Right atrium auricular region (tissue), 2 donors: ENCODE data around the gene RAB24. TPM values are rescaled to one million over a fixed set of nuclear protein-coding genes. Genes with fewer than 3 reads are reported as not detected.
A peak's percentile ranks its signal among the peaks of the same experiment; 100 is the strongest.
"Not testable (repeated sequence)": the region's sequence is repeated elsewhere in the genome, so short reads cannot be mapped to it uniquely, and the experiment has no call there.

Source experiments
- DNase-seq: peaks from one replicate; pipeline ENCODE4 v3.0.0-alpha.2; 2019; ENCODE audit warnings: low spot score
- H3K27ac ChIP-seq, 2 donors: fragments of 200-600 bp; sonication (generic); 1 replicate in 1 of 2; 2 replicates in 1 of 2; pipeline ENCODE4 v1.5.1; 2016 to 2019
- H3K27me3 ChIP-seq, 2 donors: fragments of 200-600 bp; sonication (generic); one replicate each; pipeline versions ENCODE4 v1.5.1 to v1.6.0; 2017 to 2019
- H3K36me3 ChIP-seq: fragments of 200-600 bp; sonication (generic); one replicate; pipeline ENCODE4 v1.5.1; 2016
- H3K4me1 ChIP-seq, 2 donors: fragments of 200-600 bp; sonication (generic); one replicate each; pipeline versions ENCODE4 v1.5.1 to v1.6.0; 2017 to 2019
- H3K4me3 ChIP-seq, 2 donors: fragments of 200-600 bp; sonication (generic); 1 replicate in 1 of 2; 2 replicates in 1 of 2; pipeline ENCODE4 v1.5.1; 2017 to 2019; ENCODE audit warnings: mild to moderate bottlenecking in 1 of 2, moderate library complexity in 1 of 2
- H3K9me3 ChIP-seq, 2 donors: fragments of 200-600 bp; sonication (generic); one replicate each; pipeline ENCODE4 v1.5.1; 2019
- total RNA-seq, 2 donors: library from RNA; depleted of rRNA; stranded (reverse); fragments of >200 nt; gene quantifications; one replicate each; pipeline ENCODE4 v1.1.0, GENCODE V29; 2016
- TF ChIP-seq, protein P1 (sequence below), 2 donors: fragments of 200-600 bp; sonication (generic); IDR thresholded peaks; one replicate each; pipeline ENCODE4 v1.5.1; 2019; ENCODE audit warnings: antibody characterized with exemption in 2 of 2

RAB24 gene
- total RNA-seq, 2 donors from 2014 or later = 14.8 to 14.9 TPM

DNA sequence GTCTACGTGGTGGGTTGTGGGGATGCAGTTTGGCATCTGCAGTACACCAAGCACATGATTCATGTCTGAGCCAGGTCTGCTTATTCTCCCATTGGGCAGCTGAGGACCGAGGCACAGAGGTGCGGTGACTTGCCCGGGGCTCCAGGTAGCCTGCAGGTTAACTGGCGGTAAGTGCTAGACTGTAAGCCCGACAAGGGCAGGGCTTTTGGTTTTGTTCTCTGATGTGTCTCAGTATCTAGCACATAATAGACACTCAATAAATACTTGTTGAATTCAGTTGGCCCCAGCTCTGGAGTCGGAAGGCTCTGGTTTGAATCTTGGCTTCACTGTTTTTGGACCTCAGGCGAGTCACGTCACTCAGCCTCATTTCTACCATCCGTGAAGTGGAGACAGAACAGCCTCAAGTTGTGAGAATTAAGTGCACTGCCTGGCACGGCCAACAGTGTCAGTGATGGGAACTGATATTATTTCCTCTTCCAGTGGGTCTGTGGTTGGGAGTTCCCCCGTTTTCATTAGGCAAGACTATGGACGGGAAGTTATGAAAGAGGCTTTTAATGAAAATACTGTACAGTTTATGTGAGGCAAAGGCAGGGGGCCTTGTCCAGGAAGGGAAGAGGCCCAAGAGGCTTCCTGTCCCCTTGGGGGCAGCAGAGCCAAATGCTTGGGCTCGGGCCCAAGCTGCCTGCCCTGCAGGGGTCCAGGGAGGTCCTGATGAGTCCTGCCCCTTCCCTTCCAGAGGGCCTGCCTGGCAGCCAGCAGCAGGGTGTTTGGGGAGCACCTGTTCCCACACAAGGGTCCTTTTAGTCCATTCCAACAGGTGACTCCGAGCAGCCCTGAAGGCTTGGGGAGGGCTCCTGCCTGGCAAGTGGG, 3.4 kb upstream of the RAB24 start:
- no peaks in the 10 kb centered on the region for H3K27me3 ChIP-seq
- H3K4me1 ChIP-seq = peaks cover 0 to 44% of the 10 kb centered on the region in 2 donors
- no peak overlapping the region for H3K4me3 ChIP-seq
- H3K9me3 ChIP-seq = no peaks in the 10 kb centered on the region
- TF ChIP-seq, protein P1, sequence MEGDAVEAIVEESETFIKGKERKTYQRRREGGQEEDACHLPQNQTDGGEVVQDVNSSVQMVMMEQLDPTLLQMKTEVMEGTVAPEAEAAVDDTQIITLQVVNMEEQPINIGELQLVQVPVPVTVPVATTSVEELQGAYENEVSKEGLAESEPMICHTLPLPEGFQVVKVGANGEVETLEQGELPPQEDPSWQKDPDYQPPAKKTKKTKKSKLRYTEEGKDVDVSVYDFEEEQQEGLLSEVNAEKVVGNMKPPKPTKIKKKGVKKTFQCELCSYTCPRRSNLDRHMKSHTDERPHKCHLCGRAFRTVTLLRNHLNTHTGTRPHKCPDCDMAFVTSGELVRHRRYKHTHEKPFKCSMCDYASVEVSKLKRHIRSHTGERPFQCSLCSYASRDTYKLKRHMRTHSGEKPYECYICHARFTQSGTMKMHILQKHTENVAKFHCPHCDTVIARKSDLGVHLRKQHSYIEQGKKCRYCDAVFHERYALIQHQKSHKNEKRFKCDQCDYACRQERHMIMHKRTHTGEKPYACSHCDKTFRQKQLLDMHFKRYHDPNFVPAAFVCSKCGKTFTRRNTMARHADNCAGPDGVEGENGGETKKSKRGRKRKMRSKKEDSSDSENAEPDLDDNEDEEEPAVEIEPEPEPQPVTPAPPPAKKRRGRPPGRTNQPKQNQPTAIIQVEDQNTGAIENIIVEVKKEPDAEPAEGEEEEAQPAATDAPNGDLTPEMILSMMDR (IDR thresholded peaks at IDR 0.05) = no peak
- peaks cover 14% of the 10 kb centered on the region for H3K36me3 ChIP-seq
- H3K27ac ChIP-seq = no peak overlapping the region
- DNase-seq = peak; percentile 62

DNA sequence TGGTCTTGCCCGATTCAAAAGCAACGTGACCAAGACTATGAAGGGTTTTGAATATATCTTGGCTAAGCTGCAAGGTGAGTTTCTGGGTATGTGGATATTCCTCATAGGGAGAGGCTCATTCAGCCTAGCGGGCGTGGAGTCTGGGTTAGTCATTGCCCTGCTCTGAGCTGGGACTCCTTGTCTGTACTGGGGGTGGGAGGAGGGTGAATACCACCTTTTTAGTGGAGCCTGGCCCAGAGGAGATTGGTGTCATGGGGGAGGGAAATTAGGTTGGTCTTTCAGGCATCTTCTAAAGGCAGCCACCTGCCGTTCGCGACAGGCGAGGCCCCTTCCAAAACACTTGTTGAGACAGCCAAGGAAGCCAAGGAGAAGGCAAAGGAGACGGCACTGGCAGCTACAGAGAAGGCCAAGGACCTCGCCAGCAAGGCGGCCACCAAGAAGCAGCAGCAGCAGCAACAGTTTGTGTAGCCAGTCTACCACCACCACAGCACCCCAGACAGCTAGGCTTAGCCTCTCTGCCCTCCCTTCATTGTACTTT, 2.7 kb upstream of the RAB24 start:
- not testable (repeated sequence) for H3K9me3 ChIP-seq, H3K27ac ChIP-seq, H3K4me3 ChIP-seq, H3K27me3 ChIP-seq
- peak; percentile 36 for DNase-seq
- Histone ChIP-seq H3K36me3 (peaks cover 14% of the 10 kb centered on the region), H3K4me1 (peaks cover 0 to 44% of the 10 kb centered on the region in 2 donors)

DNA sequence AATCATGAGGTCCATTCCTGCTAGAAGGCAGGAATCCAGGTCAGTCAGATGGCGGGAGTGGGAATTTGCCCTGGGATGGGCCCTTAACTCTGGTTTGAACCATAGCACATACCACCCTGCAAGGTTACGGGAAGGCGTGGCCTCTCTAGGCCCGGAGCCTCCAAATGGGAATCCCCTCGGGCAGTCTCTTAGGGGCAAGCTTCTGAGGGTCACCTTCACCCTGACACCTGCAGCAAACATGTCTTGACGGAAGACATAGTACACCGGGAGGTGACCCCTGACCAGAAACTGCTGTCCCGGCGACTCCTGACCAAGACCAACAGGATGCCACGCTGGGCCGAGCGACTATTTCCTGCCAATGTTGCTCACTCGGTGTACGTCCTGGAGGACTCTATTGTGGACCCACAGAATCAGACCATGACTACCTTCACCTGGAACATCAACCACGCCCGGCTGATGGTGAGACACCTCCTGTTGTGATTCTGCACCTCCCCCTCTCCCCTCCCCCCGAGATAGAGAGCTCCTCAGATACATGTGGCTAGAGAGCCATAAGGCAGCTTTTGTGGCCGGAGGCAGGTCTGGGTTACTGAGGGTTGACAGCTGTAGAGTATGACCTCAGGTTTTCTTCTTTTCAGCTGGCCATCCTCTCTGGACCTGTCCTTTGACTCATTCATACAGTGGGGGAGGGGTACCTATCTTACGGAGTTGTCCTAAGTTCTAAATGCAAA, 1.0 kb upstream of the RAB24 start:
- Histone ChIP-seq H3K27ac (peak overlapping the region in 1 of 2 donors; percentile 85), H3K9me3 (no peaks in the 10 kb centered on the region), H3K27me3 (no peaks in the 10 kb centered on the region), H3K36me3 (peaks cover 14% of the 10 kb centered on the region), H3K4me3 (peak overlapping the region; percentile 90 to 96), H3K4me1 (peaks cover 0 to 51% of the 10 kb centered on the region in 2 donors)
- peak; percentile 50 for DNase-seq
- TF ChIP-seq, protein P1 (IDR thresholded peaks at IDR 0.05) = no peak

- peak overlapping the region; percentile 85 for H3K27ac ChIP-seq
- TF ChIP-seq, protein P1 (IDR thresholded peaks at IDR 0.05) = no peak
- H3K36me3 ChIP-seq = peaks cover 14% of the 10 kb centered on the region
- H3K9me3 ChIP-seq = no peaks in the 10 kb centered on the region
- no peaks in the 10 kb centered on the region for H3K27me3 ChIP-seq
- peak overlapping the region; percentile 90 to 96 for H3K4me3 ChIP-seq
- no peak for DNase-seq
- peaks cover 0 to 53% of the 10 kb centered on the region in 2 donors for H3K4me1 ChIP-seq
Observed at GRCh38 chr5:177303925-177304391, 439 bp upstream of the RAB24 start.

- Histone ChIP-seq H3K4me3 (peak overlapping the region; percentile 90 to 96), H3K9me3 (no peaks in the 10 kb centered on the region), H3K27me3 (no peaks in the 10 kb centered on the region), H3K27ac (peak overlapping the region; percentile 85), H3K4me1 (peaks cover 0 to 53% of the 10 kb centered on the region in 2 donors), H3K36me3 (peaks cover 14% of the 10 kb centered on the region)
- DNase-seq = peak; percentile 56
- TF ChIP-seq, protein P1 (IDR thresholded peaks at IDR 0.05) = no peak
Observed at GRCh38 chr5:177302354-177303110, 987 bp downstream of the RAB24 start.
